ENCODE measurements around the gene GNAI3.
A peak's percentile ranks its signal among the peaks of the same experiment; 100 is the strongest.

Gene GNAI3

DNA sequence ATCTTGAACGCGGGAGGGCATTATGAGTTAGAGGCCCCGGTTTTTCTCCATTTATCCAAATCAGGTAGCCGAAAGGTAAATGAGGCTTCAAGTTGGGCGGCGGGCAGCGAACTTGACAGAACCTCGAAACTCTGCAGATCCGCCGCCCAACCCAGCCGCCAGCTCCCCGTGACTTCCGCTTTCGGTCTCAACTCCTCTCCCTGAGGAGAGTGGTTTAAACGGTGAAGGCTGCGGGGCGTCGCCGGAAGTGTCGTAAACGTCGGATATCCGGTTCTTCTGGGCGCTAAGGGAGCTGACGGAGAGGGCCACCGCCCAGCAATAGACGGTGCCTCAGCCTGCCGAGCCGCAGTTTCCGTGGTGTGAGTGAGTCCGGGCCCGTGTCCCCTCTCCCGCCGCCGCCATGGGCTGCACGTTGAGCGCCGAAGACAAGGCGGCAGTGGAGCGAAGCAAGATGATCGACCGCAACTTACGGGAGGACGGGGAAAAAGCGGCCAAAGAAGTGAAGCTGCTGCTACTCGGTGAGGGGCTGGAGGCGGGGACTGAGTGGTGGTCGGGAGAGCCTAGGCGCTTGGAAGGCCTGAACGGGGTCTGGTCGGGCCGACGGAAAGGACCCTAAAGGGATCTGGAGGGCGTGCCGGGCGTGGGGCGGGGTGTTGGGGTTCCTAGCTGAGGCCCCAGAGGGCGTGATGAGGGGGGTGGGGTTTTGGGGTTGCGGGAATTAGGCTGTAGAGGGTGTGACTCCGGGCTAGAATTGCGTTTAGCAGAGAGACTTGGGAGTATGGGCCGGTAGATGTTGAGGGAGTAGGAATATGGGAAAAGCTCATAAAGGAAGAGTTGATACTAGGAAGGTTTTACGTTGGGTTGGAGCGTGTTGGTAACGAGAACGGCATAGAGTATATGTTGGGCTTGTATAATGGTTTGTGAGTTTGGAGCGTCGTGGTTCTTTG is at the start of gene GNAI3:
GNAI3 (plus strand) TSS at position 295 of the 947 bp plus-strand sequence; CDS start at position 401, 106 bp downstream.
- DNase-seq, result peak; percentile 96

DNA sequence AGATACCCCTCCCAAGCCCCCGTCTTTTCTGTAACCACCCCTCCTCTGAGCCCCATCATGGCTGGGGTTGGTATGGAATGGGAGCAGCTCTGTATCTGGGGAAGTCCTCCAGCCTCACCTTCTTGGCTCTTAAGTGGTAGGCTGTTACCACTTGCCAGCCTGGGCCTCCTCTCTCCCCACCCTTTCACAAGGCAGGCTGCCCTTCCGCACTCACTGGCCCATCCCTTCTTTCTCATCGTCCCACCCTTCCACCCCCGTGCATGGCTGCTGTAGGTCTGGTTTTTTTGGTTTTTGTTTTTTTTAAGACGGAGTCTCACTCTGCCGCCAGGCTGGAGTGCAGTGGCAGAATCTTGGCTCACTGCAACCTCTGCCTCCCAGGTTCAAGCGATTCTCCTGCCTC is 49.3 kb upstream of the GNAI3 start:
- DNase-seq, result no peak

GRCh38 chr1:109499661-109500536 is 48.5 kb upstream of the GNAI3 start:
- peak; percentile 75 for DNase-seq

DNA sequence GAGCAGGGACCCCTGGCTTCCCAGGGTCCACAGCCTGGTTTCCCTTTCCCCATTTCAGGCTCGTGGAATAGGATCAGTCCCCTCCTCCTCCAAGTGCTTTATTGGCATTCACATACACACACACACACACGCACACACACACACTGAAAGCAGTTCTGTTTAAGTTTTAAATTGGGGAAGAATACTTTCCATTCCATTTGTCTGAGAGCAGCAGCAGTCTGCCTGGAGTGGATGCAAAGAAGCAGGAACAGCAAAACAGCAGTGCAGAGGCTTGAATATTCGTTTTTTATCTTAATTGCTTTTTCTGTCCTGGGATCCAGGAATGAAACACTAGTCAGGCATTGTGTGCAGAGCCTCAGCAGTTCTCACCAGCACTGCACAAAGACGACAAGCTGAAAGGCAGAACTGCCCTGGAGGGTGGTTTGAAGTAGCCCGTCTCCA is 47.5 kb upstream of the GNAI3 start:
- DNase-seq, result no peak

- no peak for DNase-seq
Measured at GRCh38 chr1:109501644-109502363, 46.6 kb upstream of the GNAI3 start.

DNA sequence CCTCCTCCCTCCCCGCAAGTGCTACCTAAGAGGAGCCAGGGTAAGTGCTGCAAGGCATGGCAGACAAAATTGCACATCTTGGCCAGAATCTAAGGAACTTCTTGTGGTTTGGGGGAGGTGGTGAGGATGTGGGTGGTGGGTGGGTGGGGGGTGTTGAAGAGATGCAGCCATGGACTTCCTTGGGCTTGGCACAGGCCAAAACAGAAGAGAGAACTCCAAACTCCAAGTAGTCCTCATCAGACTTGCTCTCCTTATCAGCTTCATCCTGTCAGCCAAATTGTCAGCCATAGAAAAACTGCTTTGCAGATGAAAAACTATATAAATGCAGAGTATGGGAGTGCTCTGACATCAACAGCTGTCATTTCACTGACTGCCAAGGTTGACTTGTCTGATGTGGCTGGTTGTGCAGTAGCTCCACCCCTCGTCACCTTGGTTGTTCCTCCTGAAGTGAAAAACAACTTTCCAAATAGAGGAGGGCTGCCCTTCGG is 46.0 kb upstream of the GNAI3 start:
- DNase-seq, result peak; percentile 30

DNA sequence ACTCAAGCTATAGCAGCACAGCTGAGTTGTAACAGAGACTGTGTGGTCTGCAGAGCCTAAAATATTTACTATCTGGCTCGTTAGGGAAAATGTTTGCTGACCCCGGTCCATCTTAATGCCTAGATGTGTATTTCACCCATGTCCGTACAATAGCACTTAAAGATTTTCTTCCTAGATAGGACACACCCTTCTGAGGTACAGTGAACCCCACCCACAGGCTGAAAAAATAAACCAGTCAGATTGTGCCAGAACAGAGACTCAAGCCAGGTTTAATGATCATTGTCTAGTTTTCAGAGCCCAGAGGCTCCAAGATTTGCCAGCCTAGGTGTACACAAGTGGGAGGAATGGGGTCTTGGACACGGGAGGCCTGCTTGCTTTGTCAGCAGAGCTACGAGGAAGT is 44.5 kb upstream of the GNAI3 start:
- DNase-seq, result no peak

DNA sequence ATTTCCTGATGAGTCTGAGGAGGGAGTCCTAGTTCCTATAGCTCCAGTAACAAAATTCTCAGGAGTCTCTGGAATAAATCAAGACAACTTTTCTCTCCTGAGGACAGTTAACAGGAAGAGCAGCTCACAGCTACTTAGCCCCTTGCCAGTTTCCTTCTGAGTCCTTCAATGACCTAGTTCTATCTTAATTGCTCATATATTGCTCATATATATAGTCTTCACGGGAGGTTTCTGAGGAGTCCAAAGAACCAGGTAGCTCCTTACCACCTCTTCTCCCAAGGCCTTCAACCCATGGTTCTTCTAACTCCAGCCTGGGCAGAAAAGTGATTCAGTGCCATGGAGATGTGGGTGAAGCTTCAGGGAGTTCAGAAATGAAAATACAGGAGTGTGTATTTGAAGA is 43.4 kb upstream of the GNAI3 start:
- no peak for DNase-seq

DNA sequence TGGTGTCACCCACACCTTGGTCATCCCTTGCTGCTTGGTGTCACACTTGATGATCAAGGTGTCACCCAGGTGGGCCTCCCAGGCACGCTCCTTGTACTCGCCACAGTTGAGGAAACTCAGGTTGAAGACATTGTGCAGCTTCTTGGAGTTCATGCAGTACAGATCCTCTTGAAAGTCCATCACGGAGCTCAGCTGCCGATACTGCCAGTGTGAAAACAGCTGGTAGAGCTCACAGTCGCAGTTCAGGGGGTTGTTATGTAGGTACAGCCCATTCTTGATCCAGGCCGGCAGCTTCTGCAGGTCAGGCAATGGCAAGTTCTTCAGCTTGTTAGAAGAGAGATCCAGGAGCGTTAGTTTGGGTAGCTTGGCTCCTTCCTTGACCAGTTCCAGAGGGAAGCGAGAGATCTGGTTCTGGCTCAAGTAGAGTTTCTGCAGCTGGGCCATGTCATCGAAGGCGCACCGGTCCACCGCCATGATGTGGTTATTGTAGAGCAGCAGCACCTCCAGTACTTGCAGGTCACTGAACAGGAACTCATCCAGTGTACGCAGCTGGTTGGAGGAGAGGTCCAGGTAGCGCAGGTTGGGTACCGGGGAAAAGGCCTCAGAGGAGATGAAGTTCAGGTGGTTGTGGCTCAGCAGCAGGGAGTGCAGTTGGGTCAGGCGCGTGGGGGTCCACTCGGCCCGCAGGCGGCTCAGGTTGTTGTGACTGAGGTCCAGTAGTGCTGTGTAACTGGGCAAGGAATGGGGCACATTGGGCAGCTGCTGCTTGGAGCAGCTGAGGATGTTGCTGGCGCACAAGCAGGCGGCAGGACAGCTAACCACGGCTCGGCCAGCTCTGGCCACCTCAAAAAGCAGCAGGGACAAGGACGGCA is 40.2 kb upstream of the GNAI3 start:
- no peak for DNase-seq

DNA sequence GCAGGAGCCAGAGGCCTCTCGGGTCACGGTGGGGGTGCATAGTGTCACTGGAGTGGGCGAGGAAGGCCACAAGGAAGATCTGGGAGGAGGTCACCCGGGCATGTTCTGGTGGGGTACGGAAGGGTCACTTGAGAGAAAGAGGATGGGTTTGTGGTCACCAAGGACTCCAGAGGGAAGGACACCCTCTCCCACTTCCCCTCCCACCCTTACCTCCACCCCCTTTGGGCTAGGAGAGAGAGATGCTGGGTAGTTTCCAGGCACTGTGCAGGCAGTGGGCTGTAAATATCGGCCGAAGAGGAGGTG is 39.6 kb upstream of the GNAI3 start:
- no peak for DNase-seq

DNA sequence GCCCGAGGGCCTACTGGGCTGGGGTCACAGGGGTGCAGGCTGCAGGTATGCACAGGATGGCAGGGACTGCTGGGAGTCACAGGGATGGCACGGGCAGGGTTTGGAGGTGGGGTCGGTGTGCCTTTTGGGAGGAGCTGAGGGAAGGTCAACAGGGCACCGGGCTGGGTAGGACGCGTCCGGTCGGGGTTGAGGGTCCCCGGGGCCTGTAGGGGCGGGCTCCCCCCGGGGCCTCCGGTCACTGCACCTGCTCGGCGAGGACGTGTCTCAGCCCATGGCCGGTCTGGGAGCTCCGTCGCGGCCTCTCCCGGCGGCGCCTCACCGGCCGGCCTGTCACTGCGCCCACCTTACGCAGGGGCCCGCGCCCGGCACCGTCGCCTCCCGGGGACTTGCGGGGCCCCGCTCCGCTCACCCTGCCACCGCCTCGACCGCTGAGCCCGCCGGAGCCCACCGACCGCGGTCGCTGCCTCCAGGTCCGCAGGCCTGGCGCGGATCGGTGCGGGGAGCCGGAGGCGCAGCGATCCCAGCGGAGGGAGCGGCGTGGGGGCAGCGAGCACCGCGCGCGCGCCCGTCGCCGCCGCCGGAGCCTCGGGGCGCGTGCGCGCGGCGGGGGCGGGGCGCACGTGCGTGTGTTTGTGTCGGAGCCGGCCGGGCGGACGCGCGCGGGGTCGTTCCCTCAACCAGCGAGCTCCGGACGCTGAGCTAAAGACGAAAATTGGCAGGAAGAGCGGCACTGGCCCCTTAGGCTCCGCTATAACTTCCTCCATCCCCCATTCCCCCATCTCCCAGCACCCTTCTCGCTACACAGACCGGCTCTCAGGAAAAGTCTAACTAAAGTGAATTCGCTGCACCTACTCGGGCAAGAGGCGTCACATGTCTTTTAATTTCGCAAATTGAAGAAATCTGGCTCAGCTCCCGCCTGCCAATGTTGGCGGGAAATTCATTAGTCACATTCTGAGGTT is 39.0 kb upstream of the GNAI3 start, which contains the start of gene AMIGO1:
AMIGO1 (minus strand) TSS at position 552 of the 959 bp plus-strand sequence. CDS start 815 bp downstream, outside the sequence.
- peak; percentile 79 for DNase-seq

DNA sequence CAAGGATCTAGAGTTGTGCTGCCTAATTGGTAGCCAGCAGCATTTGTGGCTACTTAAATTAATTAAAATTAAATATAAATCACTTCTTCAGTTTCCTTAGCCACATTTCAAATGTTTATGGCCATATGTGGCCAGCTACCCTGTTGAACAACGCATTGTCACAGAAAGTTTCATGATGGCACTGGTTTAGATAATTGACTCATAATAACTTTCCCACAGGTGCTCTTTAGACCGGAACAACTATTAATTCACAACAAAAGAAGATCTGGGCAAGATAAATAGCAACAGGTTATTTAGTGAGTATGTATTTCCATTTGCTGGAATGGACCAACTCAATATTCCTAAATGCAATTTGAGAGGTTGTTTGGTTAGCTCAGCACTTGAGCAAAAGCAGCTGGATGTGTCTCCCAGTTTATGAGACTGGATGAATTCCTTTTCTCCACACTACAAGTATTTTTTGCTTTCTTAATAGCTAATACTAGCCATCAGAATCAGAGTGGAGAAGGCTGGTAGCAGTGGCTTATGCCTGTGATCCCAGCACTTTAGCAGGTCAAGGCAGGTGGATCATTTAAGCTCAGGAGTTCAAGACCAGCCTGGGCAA is 35.2 kb upstream of the GNAI3 start:
- no peak for DNase-seq

- no peak for DNase-seq
Measured at GRCh38 chr1:109514846-109515245, 33.6 kb upstream of the GNAI3 start.

GRCh38 chr1:109516872-109517271 is 31.5 kb upstream of the GNAI3 start:
- DNase-seq, result no peak

DNA sequence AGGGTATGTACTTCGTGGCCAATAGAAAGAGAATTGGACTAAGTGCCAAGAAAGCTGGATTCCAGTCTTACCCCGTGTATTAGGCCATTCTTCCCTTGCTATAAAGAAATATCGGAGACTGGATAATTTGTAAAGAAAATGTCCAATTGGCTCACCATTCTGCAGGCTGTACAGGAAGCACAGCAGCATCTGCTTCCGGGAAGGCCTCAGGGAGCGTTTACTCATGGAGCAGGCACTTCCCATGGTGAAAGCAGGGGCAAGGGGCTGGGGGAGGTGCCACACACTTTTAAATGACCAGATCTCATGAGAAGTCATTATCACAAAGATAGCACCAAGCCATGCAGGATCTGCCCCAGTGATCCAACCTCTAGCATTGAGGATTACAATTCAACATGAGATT is 31.1 kb upstream of the GNAI3 start:
- no peak for DNase-seq

- no peak for DNase-seq
Measured at GRCh38 chr1:109521002-109521951, 27.1 kb upstream of the GNAI3 start.

DNA sequence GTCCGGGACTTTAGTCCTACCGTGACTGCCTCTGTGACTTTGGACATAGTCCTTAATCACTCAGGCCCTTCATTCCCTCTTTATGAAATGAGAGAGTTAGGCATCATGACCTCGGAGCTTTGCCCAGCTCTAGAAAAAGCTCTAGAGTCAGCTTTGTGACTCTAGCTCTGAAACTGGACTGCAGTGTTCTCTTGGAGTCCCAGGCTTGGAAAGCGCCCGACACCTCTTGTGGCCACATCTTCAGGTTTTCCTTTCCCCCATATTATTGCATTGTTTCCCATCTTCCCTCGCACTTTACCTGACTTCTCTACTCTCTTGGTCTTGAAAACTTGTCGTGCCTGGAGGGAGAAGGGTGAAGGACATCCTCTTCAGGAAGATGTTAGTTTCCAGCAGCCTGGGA is 26.4 kb upstream of the GNAI3 start:
- DNase-seq, result no peak

- no peak for DNase-seq
Measured at GRCh38 chr1:109523706-109524105, 24.7 kb upstream of the GNAI3 start.
